Trophoblast cell (in vitro differentiated cells and primary cell): Measurements from ENCODE around the gene NR1H4.
"Not testable (repeated sequence)": the region's sequence is repeated elsewhere in the genome, so short reads cannot be mapped to it uniquely, and the experiment has no call there.

Experiments
- DNase-seq, 2 donors: peaks; one replicate each; pipeline ENCODE4 v3.0.0-alpha.2; 2016
- H2AFZ ChIP-seq: 2 replicates; pipeline ENCODE4 v1.6.1; 2013; ENCODE audit warnings: low read length, moderate library complexity, mild to moderate bottlenecking; ENCODE audit not compliant: insufficient read depth, poor library complexity
- H2AK5ac ChIP-seq: 2 replicates; pipeline ENCODE4 v1.6.1; 2013; ENCODE audit warnings: mild to moderate bottlenecking, low read length
- H2BK120ac ChIP-seq: 2 replicates; pipeline ENCODE4 v1.6.1; 2013; ENCODE audit warnings: low read length, mild to moderate bottlenecking, moderate library complexity; ENCODE audit not compliant: insufficient read depth, poor library complexity
- H2BK12ac ChIP-seq: 2 replicates; pipeline ENCODE4 v1.6.1; 2013; ENCODE audit warnings: mild to moderate bottlenecking, low read length, moderate library complexity
- H2BK5ac ChIP-seq: 2 replicates; pipeline ENCODE4 v1.6.1; 2013; ENCODE audit warnings: low read length, low read depth, moderate library complexity, mild to moderate bottlenecking; ENCODE audit not compliant: poor library complexity
- H3K14ac ChIP-seq: 2 replicates; pipeline ENCODE4 v1.6.1; 2013; ENCODE audit warnings: mild to moderate bottlenecking, low read length
- H3K18ac ChIP-seq: 2 replicates; pipeline ENCODE4 v1.6.1; 2013; ENCODE audit warnings: mild to moderate bottlenecking, low read length
- H3K23ac ChIP-seq: 2 replicates; pipeline ENCODE4 v1.6.1; 2013; ENCODE audit warnings: low read length
- H3K27ac ChIP-seq: 2 replicates; pipeline ENCODE4 v1.5.1; 2013; ENCODE audit warnings: low read depth, mild to moderate bottlenecking, inconsistent platforms, low read length, moderate library complexity
- H3K27me3 ChIP-seq: 2 replicates; pipeline ENCODE4 v1.6.1; 2013; ENCODE audit warnings: inconsistent platforms, mild to moderate bottlenecking, low read length, moderate library complexity; ENCODE audit not compliant: insufficient read depth
- H3K36me3 ChIP-seq, 2 experiments: 1 replicate in 1 of 2; 2 replicates in 1 of 2; pipeline ENCODE4 v1.6.1; 2013; ENCODE audit warnings: low read length in 2 of 2, mild to moderate bottlenecking in 2 of 2, moderate library complexity in 1 of 2; ENCODE audit not compliant: insufficient read depth in 2 of 2, control insufficient read depth in 1 of 2
- H3K4ac ChIP-seq: 2 replicates; pipeline ENCODE4 v1.6.1; 2013; ENCODE audit warnings: low read depth, mild to moderate bottlenecking, low read length, moderate library complexity
- H3K4me1 ChIP-seq, 2 experiments: 1 replicate in 1 of 2; 2 replicates in 1 of 2; pipeline ENCODE4 v1.6.1; 2013; ENCODE audit warnings: low read length in 2 of 2, mild to moderate bottlenecking in 2 of 2, moderate library complexity in 1 of 2; ENCODE audit not compliant: insufficient read depth in 2 of 2, control insufficient read depth in 1 of 2
- H3K4me2 ChIP-seq: 2 replicates; pipeline ENCODE4 v1.6.1; 2013; ENCODE audit warnings: inconsistent platforms, mild to moderate bottlenecking, low read length, moderate library complexity
- H3K4me3 ChIP-seq: 2 replicates; pipeline ENCODE4 v1.5.1; 2013; ENCODE audit warnings: mild to moderate bottlenecking, low read depth, low read length, inconsistent platforms
- H3K79me1 ChIP-seq: one replicate; pipeline ENCODE4 v1.6.1; 2013; ENCODE audit warnings: low read length
- H3K79me2 ChIP-seq: 2 replicates; pipeline ENCODE4 v1.6.1; 2013; ENCODE audit warnings: low read length, mild to moderate bottlenecking; ENCODE audit not compliant: control insufficient read depth, insufficient read depth, poor library complexity
- H3K9ac ChIP-seq: 2 replicates; pipeline ENCODE4 v1.6.1; 2013; ENCODE audit warnings: mild to moderate bottlenecking, low read length
- H3K9me3 ChIP-seq: 2 replicates; pipeline ENCODE4 v1.6.1; 2013; ENCODE audit warnings: low read depth, mild to moderate bottlenecking, control low read depth, inconsistent platforms, low read length; ENCODE audit not compliant: insufficient read depth
- H4K12ac ChIP-seq: 2 replicates; pipeline ENCODE4 v1.6.1; 2013; ENCODE audit warnings: low read depth, mild to moderate bottlenecking, low read length, moderate library complexity
- H4K8ac ChIP-seq: 2 replicates; pipeline ENCODE4 v1.6.1; 2013; ENCODE audit warnings: low read depth, mild to moderate bottlenecking, low read length, moderate library complexity
- H4K91ac ChIP-seq: one replicate; pipeline ENCODE4 v1.6.1; 2013; ENCODE audit warnings: low read depth, mild to moderate bottlenecking, low read length, moderate library complexity
- WGBS: extraction: QIAGEN DNeasy Blood & Tissue Kit; methylation state at CpG from one replicate; pipeline ENCODE4 v1.1.7; 2013; ENCODE audit warnings: missing lambda C conversion rate; ENCODE audit not compliant: insufficient read length, insufficient coverage; ENCODE audit errors: extremely low coverage; 5-methylcytosine and 5-hydroxymethylcytosine counted together

The NR1H4 gene

DNA sequence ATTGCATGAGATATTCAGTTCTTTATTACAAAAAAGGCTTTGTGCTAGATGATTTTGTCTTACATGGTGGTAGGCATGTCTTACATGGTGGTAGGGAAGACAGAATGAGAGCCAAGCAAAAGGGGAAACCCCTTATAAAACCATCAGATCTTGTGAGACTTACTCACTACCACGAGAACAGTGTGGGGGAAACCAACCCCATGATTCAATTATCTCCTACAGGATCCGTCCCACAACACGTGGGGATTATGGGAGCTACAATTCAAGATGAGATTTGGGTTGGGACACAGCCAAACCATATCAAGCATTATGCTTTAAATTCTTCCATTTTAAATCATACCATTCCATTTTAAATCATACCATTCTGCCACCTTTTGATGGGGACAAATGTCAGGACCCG lies 29.1 kb downstream of the NR1H4 start:
- H2AK5ac ChIP-seq, H3K9me3 ChIP-seq, DNase-seq, H3K36me3 ChIP-seq, H2AFZ ChIP-seq, H2BK120ac ChIP-seq, H3K79me1 ChIP-seq, H3K23ac ChIP-seq, H3K27ac ChIP-seq, H2BK5ac ChIP-seq, H3K14ac ChIP-seq, H4K91ac ChIP-seq, H3K4me3 ChIP-seq, H3K27me3 ChIP-seq, H3K18ac ChIP-seq, H2BK12ac ChIP-seq, H3K79me2 ChIP-seq, H3K4me2 ChIP-seq, H3K4me1 ChIP-seq, H3K4ac ChIP-seq, H4K12ac ChIP-seq, H4K8ac ChIP-seq, H3K9ac ChIP-seq: not testable (repeated sequence)
- WGBS: no CpG with 5 or more reads among the region's 4 CpGs

DNA sequence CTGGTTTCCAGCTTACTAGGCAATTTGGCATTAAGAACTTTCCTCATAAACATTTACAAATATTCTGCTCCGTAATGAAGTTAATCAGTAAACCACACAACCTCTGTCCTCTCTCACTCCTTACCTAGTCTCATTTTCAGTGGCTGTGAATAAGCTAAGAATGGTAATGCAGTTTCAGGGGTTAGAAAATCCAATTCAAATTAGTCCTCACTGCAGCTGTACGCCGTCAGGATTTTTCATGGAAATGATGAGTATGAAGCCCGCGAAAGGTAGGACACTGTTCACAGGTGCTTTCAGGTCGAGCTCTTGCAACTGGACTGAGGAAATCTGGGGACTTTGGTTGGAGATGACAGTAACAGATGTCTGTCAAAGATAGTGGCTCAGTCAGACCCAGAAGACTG lies 29.6 kb downstream of the NR1H4 start:
- Histone ChIP-seq H3K4me2 (no peak overlapping the region), H4K12ac (no peak overlapping the region), H3K14ac (no peak overlapping the region), H3K4me1 (no peaks in the 10 kb centered on the region), H2BK12ac (no peak overlapping the region), H3K79me2 (no peaks in the 10 kb centered on the region), H3K27ac (no peak overlapping the region), H2BK120ac (no peak overlapping the region), H3K4me3 (no peak overlapping the region), H3K79me1 (no peaks in the 10 kb centered on the region), H2AK5ac (no peak overlapping the region), H2AFZ (no peak overlapping the region), H3K9ac (no peak overlapping the region), H4K8ac (no peak overlapping the region), H3K36me3 (no peaks in the 10 kb centered on the region), H3K27me3 (no peaks in the 10 kb centered on the region), H3K4ac (no peak overlapping the region), H3K18ac (no peak overlapping the region), H2BK5ac (no peak overlapping the region), H3K9me3 (no peaks in the 10 kb centered on the region), H3K23ac (no peak overlapping the region), H4K91ac (no peak overlapping the region)
- no CpG with 5 or more reads among the region's 6 CpGs for WGBS
- DNase-seq: no peak

DNA sequence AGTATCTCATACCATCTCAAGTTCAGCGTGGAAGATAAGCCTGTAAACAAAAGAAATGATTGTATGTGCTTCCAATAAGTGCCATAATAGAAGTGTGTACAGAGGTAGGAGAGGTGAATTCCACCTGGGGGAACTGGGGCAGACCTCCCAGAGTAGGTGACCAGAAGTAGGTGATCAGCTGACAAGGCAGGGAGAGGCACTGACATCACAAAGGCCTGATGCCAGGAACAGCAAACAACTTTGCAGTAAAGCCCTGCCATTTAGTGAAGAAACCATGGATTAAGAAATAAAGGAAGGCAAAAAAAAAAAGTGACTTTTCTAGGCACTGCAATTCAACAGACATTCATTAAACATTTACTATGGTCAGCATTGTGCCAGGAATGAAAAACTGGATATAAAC lies 31.1 kb downstream of the NR1H4 start:
- Histone ChIP-seq H4K91ac (no peak overlapping the region), H3K4me2 (no peak overlapping the region), H3K27ac (no peak overlapping the region), H3K23ac (no peak overlapping the region), H3K9ac (no peak overlapping the region), H3K4ac (no peak overlapping the region), H3K18ac (no peak overlapping the region), H3K27me3 (no peaks in the 10 kb centered on the region), H3K79me2 (no peaks in the 10 kb centered on the region), H2BK120ac (no peak overlapping the region), H3K4me1 (no peaks in the 10 kb centered on the region), H4K8ac (no peak overlapping the region), H2AK5ac (no peak overlapping the region), H3K36me3 (no peaks in the 10 kb centered on the region), H3K79me1 (no peaks in the 10 kb centered on the region), H3K9me3 (no peaks in the 10 kb centered on the region), H2BK5ac (no peak overlapping the region), H3K14ac (no peak overlapping the region), H2AFZ (no peak overlapping the region), H4K12ac (no peak overlapping the region), H2BK12ac (no peak overlapping the region), H3K4me3 (no peak overlapping the region)
- no peak for DNase-seq
- WGBS: no CpG with 5 or more reads among the region's 1 CpG

DNA sequence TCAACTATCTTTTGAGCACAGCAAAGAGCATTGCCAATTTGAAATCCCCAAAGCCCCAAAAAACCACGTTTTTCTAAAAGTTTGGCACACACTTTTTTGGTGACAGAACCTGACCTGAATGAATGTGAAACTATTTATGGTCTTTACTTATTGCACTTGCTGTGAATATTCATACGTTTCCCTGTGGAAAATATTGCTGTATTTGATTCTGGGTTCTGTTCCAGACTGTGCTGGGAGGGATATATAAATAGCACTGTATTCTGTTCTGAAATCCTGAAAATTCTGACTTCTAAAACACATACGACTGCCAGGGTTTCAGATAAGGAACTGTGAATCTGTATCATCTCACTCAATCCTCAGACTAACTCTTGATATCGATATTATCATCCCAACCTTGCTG lies 35.1 kb downstream of the NR1H4 start:
- Histone ChIP-seq H4K91ac (no peak overlapping the region), H3K27me3 (no peaks in the 10 kb centered on the region), H3K4me2 (no peak overlapping the region), H3K9ac (no peak overlapping the region), H3K36me3 (no peaks in the 10 kb centered on the region), H3K79me2 (no peaks in the 10 kb centered on the region), H2BK120ac (no peak overlapping the region), H2AFZ (no peak overlapping the region), H2BK5ac (no peak overlapping the region), H3K4me1 (no peaks in the 10 kb centered on the region), H2AK5ac (no peak overlapping the region), H3K14ac (no peak overlapping the region), H3K4me3 (no peak overlapping the region), H3K27ac (no peak overlapping the region), H3K4ac (no peak overlapping the region), H3K18ac (no peak overlapping the region), H3K23ac (no peak overlapping the region), H3K9me3 (no peaks in the 10 kb centered on the region), H4K8ac (no peak overlapping the region), H2BK12ac (no peak overlapping the region), H3K79me1 (no peaks in the 10 kb centered on the region), H4K12ac (no peak overlapping the region)
- DNase-seq: no peak
- no CpG with 5 or more reads among the region's 4 CpGs for WGBS
